Right atrium auricular region (tissue), 2 donors: Measurements from ENCODE around the gene FAM180A. TPM values are rescaled to one million over a fixed set of nuclear protein-coding genes. Genes with fewer than 3 reads are reported as not detected.

Experiments
- DNase-seq: peaks from one replicate; pipeline ENCODE4 v3.0.0-alpha.2; 2019; ENCODE audit warnings: low spot score
- H3K27ac ChIP-seq, 2 donors: fragments of 200-600 bp; sonication (generic); 1 replicate in 1 of 2; 2 replicates in 1 of 2; pipeline ENCODE4 v1.5.1; 2016 to 2019
- H3K27me3 ChIP-seq, 2 donors: fragments of 200-600 bp; sonication (generic); one replicate each; pipeline versions ENCODE4 v1.5.1 to v1.6.0; 2017 to 2019
- H3K36me3 ChIP-seq: fragments of 200-600 bp; sonication (generic); one replicate; pipeline ENCODE4 v1.5.1; 2016
- H3K4me1 ChIP-seq, 2 donors: fragments of 200-600 bp; sonication (generic); one replicate each; pipeline versions ENCODE4 v1.5.1 to v1.6.0; 2017 to 2019
- H3K4me3 ChIP-seq, 2 donors: fragments of 200-600 bp; sonication (generic); 1 replicate in 1 of 2; 2 replicates in 1 of 2; pipeline ENCODE4 v1.5.1; 2017 to 2019; ENCODE audit warnings: mild to moderate bottlenecking in 1 of 2, moderate library complexity in 1 of 2
- H3K9me3 ChIP-seq, 2 donors: fragments of 200-600 bp; sonication (generic); one replicate each; pipeline ENCODE4 v1.5.1; 2019
- total RNA-seq, 2 donors: library from RNA; depleted of rRNA; stranded (reverse); fragments of >200 nt; gene quantifications; one replicate each; pipeline ENCODE4 v1.1.0, GENCODE V29; 2016
- TF ChIP-seq, protein P1 (sequence below), 2 donors: fragments of 200-600 bp; sonication (generic); IDR thresholded peaks; one replicate each; pipeline ENCODE4 v1.5.1; 2019; ENCODE audit warnings: antibody characterized with exemption in 2 of 2

FAM180A gene
- total RNA-seq, 2 donors from 2014 or later, result 4.0 to 5.9 TPM

DNA sequence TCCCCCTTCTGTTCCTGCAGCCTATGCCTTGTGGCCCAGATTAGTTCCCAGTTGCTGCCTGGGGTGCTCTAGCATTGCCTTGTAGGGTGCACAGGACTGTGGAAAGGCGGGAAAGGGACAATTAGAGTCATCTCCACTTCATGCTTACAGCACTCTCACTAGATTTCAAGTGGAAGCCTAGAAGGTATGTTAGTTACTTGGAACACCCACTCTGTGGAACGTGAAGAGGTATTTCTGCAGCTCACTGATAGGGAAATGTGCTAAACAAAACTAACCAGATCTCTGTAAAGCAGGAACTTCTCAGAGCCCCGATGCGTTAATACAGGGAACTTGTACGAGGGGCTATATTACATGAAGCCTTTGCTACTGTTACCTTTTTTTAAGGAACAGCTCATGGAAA, 66.9 kb downstream of the FAM180A start:
- Histone ChIP-seq H3K27ac (peak overlapping the region in 1 of 2 donors; percentile 51), H3K4me1 (peaks cover 0 to 33% of the 10 kb centered on the region in 2 donors), H3K36me3 (peaks cover 11% of the 10 kb centered on the region), H3K9me3 (no peaks in the 10 kb centered on the region), H3K4me3 (no peak overlapping the region), H3K27me3 (no peaks in the 10 kb centered on the region)
- TF ChIP-seq, protein P1, sequence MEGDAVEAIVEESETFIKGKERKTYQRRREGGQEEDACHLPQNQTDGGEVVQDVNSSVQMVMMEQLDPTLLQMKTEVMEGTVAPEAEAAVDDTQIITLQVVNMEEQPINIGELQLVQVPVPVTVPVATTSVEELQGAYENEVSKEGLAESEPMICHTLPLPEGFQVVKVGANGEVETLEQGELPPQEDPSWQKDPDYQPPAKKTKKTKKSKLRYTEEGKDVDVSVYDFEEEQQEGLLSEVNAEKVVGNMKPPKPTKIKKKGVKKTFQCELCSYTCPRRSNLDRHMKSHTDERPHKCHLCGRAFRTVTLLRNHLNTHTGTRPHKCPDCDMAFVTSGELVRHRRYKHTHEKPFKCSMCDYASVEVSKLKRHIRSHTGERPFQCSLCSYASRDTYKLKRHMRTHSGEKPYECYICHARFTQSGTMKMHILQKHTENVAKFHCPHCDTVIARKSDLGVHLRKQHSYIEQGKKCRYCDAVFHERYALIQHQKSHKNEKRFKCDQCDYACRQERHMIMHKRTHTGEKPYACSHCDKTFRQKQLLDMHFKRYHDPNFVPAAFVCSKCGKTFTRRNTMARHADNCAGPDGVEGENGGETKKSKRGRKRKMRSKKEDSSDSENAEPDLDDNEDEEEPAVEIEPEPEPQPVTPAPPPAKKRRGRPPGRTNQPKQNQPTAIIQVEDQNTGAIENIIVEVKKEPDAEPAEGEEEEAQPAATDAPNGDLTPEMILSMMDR (IDR thresholded peaks at IDR 0.05), result no peak
- DNase-seq, result no peak

Other genes with a start within 250 kb of the FAM180A start
- gene CNOT4, start 238.7 kb downstream of the FAM180A start, total RNA-seq, result 10 to 100 TPM; 23.3 to 25.3 TPM
- gene NUP205, start 190.9 kb downstream of the FAM180A start, total RNA-seq, result 10 to 100 TPM; 14.3 to 17.2 TPM
- 10 to 100 TPM; 11.9 to 13.4 TPM for gene STMP1, start 86.3 kb downstream of the FAM180A start, total RNA-seq
- under 1 TPM in 1 of 2 donors, not detected in 1; 0.12 TPM for gene SLC13A4, start 20.6 kb downstream of the FAM180A start, total RNA-seq
- gene MTPN, start 228.5 kb upstream of the FAM180A start, total RNA-seq, result 100 to 1,000 TPM in 1 of 2 donors, 10 to 100 TPM in 1; 91.9 to 103 TPM